ENCODE results near the gene C2orf69.

DNA sequence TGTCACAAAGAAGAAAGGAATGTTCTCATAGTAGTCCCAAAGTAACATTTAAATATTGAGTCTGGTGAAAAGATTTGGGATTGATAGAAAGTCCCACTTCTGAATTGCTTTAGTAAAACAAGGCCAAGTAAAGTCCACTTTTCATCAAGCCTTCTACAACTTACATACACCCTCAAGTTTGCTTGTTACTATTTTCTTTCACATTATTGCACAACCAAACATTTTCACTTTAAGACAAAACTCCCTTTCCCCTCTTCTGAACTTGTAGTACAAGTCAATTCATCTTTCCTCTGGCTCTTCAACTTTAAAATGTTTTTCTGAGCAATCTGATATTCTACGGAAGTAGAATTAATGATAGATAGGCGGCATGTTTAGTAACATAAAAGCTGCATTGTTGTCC is 55.3 kb downstream of the C2orf69 start:
- TF ChIP-seq, protein P1, sequence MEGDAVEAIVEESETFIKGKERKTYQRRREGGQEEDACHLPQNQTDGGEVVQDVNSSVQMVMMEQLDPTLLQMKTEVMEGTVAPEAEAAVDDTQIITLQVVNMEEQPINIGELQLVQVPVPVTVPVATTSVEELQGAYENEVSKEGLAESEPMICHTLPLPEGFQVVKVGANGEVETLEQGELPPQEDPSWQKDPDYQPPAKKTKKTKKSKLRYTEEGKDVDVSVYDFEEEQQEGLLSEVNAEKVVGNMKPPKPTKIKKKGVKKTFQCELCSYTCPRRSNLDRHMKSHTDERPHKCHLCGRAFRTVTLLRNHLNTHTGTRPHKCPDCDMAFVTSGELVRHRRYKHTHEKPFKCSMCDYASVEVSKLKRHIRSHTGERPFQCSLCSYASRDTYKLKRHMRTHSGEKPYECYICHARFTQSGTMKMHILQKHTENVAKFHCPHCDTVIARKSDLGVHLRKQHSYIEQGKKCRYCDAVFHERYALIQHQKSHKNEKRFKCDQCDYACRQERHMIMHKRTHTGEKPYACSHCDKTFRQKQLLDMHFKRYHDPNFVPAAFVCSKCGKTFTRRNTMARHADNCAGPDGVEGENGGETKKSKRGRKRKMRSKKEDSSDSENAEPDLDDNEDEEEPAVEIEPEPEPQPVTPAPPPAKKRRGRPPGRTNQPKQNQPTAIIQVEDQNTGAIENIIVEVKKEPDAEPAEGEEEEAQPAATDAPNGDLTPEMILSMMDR (IDR thresholded peaks at IDR 0.05; ENCODE audit: control extremely low read depth in 1 of 3, insufficient read depth in 1 of 3, low read depth in 1 of 3, low read length in 3 of 3): no peak
- TF ChIP-seq EP300 (IDR thresholded peaks at IDR 0.05; ENCODE audit: borderline replicate concordance in 1 of 2, low read depth in 2 of 2, low read length in 2 of 2): no peak
- TF ChIP-seq POLR2AphosphoS5 (IDR thresholded peaks at IDR 0.05; ENCODE audit: low read depth, low read length): no peak
- no peak for TF ChIP-seq RAD21 (IDR thresholded peaks at IDR 0.05 in 1 of 2, conservative IDR thresholded peaks at IDR 0.05 in 1 of 2; ENCODE audit: low read depth in 2 of 2, low read length in 2 of 2)
- no peak for TF ChIP-seq POLR2A (IDR thresholded peaks at IDR 0.05; ENCODE audit: control extremely low read depth in 1 of 2, low read depth in 2 of 2, low read length in 2 of 2)
- no peak for TF ChIP-seq BRCA1 (IDR thresholded peaks at IDR 0.05; ENCODE audit: low read depth, low read length)
- TF ChIP-seq SP1 (IDR thresholded peaks at IDR 0.05; ENCODE audit: low read depth, low read length): no peak

Data from H1 (cell line).